ENCODE results near the gene NBAS.

The NBAS gene

DNA sequence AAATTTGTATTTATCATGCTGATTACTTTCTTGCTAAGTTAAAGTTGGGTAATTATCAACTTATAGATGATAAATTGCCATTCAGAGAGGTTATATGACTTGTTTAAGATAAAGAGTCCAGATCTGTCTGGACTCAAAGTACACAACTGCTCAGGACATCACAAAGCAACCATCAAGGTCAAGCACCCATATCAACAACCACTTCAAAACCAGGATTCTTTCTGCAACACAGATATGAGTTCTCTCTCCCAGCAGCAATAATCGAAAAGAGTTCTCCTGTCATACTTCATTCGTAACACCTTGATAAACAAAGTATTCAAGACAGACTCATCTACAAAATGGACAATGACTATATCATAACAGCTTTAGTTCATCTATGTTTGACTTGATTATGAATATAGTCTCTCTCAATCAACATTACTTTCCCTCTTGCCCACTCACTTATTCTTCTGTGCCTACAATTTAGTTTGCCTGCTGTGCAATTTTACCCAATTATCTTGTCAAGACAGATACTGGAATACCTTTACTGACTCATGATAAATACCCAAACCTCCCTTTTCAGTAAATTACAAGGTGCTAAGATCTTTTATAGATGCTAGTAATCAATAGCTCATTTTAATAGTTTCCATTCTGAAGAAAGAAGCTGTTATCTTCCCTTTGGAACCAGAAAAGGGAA lies 281.8 kb downstream of the NBAS start:
- H3K36me3 ChIP-seq (replicated peaks; ENCODE audit: low read depth, low read length), result peaks cover 6% of the 10 kb centered on the region
- no peak overlapping the region for H2AFZ ChIP-seq (ENCODE audit: low read depth, low read length)
- H3K4me2 ChIP-seq (ENCODE audit: low read length), result no peak overlapping the region
- H3K9ac ChIP-seq (ENCODE audit: low read length), result no peak overlapping the region
- H3K4me3 ChIP-seq (ENCODE audit: low read length), result no peak overlapping the region
- H4K20me1 ChIP-seq (ENCODE audit: insufficient read depth, low read length), result no peaks in the 10 kb centered on the region
- H3K27ac ChIP-seq (ENCODE audit: low read length), result no peak overlapping the region
- no peaks in the 10 kb centered on the region for H3K9me3 ChIP-seq (ENCODE audit: insufficient read depth, low read length)
- H3K4me1 ChIP-seq (ENCODE audit: low read length), result peaks cover 7% of the 10 kb centered on the region
- H3K27me3 ChIP-seq (ENCODE audit: low read depth, low read length), result no peaks in the 10 kb centered on the region
- TF ChIP-seq EZH2phosphoT487 (IDR thresholded peaks at IDR 0.05; ENCODE audit: low read depth), result no peak
- TF ChIP-seq CTCF (IDR thresholded peaks at IDR 0.05; ENCODE audit: low read depth, low read length), result no peak
- no peaks in the 10 kb centered on the region for H3K79me2 ChIP-seq (ENCODE audit: low read length)

- Histone ChIP-seq H3K27ac (ENCODE audit: low read length) (no peak overlapping the region), H4K20me1 (ENCODE audit: insufficient read depth, low read length) (no peaks in the 10 kb centered on the region), H3K4me1 (ENCODE audit: low read length) (peaks cover 7% of the 10 kb centered on the region), H3K79me2 (ENCODE audit: low read length) (no peaks in the 10 kb centered on the region), H2AFZ (ENCODE audit: low read depth, low read length) (no peak overlapping the region), H3K4me2 (ENCODE audit: low read length) (no peak overlapping the region), H3K27me3 (ENCODE audit: low read depth, low read length) (no peaks in the 10 kb centered on the region), H3K36me3 (replicated peaks; ENCODE audit: low read depth, low read length) (peaks cover 6% of the 10 kb centered on the region), H3K9me3 (ENCODE audit: insufficient read depth, low read length) (no peaks in the 10 kb centered on the region), H3K9ac (ENCODE audit: low read length) (no peak overlapping the region), H3K4me3 (ENCODE audit: low read length) (no peak overlapping the region)
- no peak for TF ChIP-seq EZH2phosphoT487 (IDR thresholded peaks at IDR 0.05; ENCODE audit: low read depth)
- TF ChIP-seq CTCF (IDR thresholded peaks at IDR 0.05; ENCODE audit: low read depth, low read length), result no peak
Measured at GRCh38 chr2:15278296-15278695, 282.8 kb downstream of the NBAS start.

GRCh38 chr2:15275346-15275745 lies 285.8 kb downstream of the NBAS start:
- Histone ChIP-seq H3K27me3 (ENCODE audit: low read depth, low read length) (no peaks in the 10 kb centered on the region), H3K9ac (ENCODE audit: low read length) (no peak overlapping the region), H3K4me2 (ENCODE audit: low read length) (no peak overlapping the region), H3K36me3 (replicated peaks; ENCODE audit: low read depth, low read length) (peaks cover 6% of the 10 kb centered on the region), H2AFZ (ENCODE audit: low read depth, low read length) (no peak overlapping the region), H3K79me2 (ENCODE audit: low read length) (no peaks in the 10 kb centered on the region), H3K4me1 (ENCODE audit: low read length) (no peaks in the 10 kb centered on the region), H4K20me1 (ENCODE audit: insufficient read depth, low read length) (no peaks in the 10 kb centered on the region), H3K4me3 (ENCODE audit: low read length) (no peak overlapping the region), H3K27ac (ENCODE audit: low read length) (no peak overlapping the region), H3K9me3 (ENCODE audit: insufficient read depth, low read length) (no peaks in the 10 kb centered on the region)
- no peak for TF ChIP-seq EZH2phosphoT487 (IDR thresholded peaks at IDR 0.05; ENCODE audit: low read depth)
- no peak for TF ChIP-seq CTCF (IDR thresholded peaks at IDR 0.05; ENCODE audit: low read depth, low read length)

DNA sequence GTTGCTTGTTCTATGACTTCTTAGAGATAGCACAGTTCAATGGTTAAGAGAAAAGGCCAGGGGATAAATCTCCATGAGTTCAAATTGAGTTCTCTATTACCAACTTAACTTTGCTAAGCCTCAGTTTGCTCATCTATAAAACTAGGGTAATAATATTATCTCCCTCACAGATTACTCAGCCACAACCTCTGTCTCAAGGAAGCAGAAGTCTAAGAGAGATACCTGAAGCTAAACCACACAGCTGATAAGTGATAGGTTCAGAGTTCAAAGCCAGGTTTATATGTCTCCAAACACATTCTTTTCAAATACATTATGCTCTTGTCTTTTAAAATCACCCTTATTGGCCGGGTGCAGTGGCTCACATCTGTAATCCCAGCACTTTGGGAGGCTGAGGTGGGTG lies 287.7 kb downstream of the NBAS start:
- H4K20me1 ChIP-seq (ENCODE audit: insufficient read depth, low read length), result no peaks in the 10 kb centered on the region
- no peaks in the 10 kb centered on the region for H3K27me3 ChIP-seq (ENCODE audit: low read depth, low read length)
- no peak for TF ChIP-seq CTCF (IDR thresholded peaks at IDR 0.05; ENCODE audit: low read depth, low read length)
- TF ChIP-seq EZH2phosphoT487 (IDR thresholded peaks at IDR 0.05; ENCODE audit: low read depth), result no peak
- H3K4me1 ChIP-seq (ENCODE audit: low read length), result no peaks in the 10 kb centered on the region
- no peaks in the 10 kb centered on the region for H3K9me3 ChIP-seq (ENCODE audit: insufficient read depth, low read length)
- H3K36me3 ChIP-seq (replicated peaks; ENCODE audit: low read depth, low read length), result peaks cover 6% of the 10 kb centered on the region
- H3K4me2 ChIP-seq (ENCODE audit: low read length), result no peak overlapping the region
- no peaks in the 10 kb centered on the region for H3K79me2 ChIP-seq (ENCODE audit: low read length)
- no peak overlapping the region for H2AFZ ChIP-seq (ENCODE audit: low read depth, low read length)
- H3K4me3 ChIP-seq (ENCODE audit: low read length), result no peak overlapping the region
- no peak overlapping the region for H3K27ac ChIP-seq (ENCODE audit: low read length)
- no peak overlapping the region for H3K9ac ChIP-seq (ENCODE audit: low read length)
